H1 (cell line): ENCODE results near the gene EPHB6. TPM values are rescaled to one million over a fixed set of nuclear protein-coding genes. Genes with fewer than 3 reads are reported as not detected.

ENCODE experiments used
- KDM5A ChIP-seq: fragments of 200-600 bp; IDR thresholded peaks from 2 replicates; pipeline ENCODE4 v1.7.1; 2012; ENCODE audit warnings: mild to moderate bottlenecking, low read length, inconsistent platforms, mixed read lengths
- polyA plus RNA-seq, 7 experiments: library from polyadenylated mRNA; depleted of rRNA in 3 of 7; stranded (reverse) in 5 of 7; unstranded in 2 of 7; fragments of >200 nt in 5 of 7; fragments of 200-250 nt in 2 of 7; gene quantifications; 1 replicate in 5 of 7; 2 replicates in 1 of 7; 4 replicates in 1 of 7; pipeline versions ENCODE4 v1.2.1 to v1.2.3, GENCODE V29; 2011 to 2013; ENCODE audit warnings: missing spikeins in 2 of 7, mixed read lengths in 2 of 7
- total RNA-seq: library from RNA; stranded (reverse); fragmentation: NEBNext Ultra II Directional; extraction: Animal tissue kit (Norgen Biotek cat#: 25700); gene quantifications from 2 replicates; pipeline ENCODE4 v1.2.1, GENCODE V29; 2021
- TF ChIP-seq, protein P1 (sequence below), 3 experiments: IDR thresholded peaks; 1 replicate in 2 of 3; 2 replicates in 1 of 3; pipeline versions ENCODE4 v1.5.1 to v1.6.1; 2011; ENCODE audit warnings: low read length in 3 of 3, mild to moderate bottlenecking in 3 of 3, inconsistent platforms in 2 of 3, low read depth in 1 of 3, moderate library complexity in 1 of 3; ENCODE audit not compliant: insufficient read depth in 1 of 3; ENCODE audit errors: control extremely low read depth in 1 of 3
- TF ChIP-seq, protein P2 (sequence below): fragments of 300-600 bp; sonication (generic); IDR thresholded peaks from 2 replicates; pipeline ENCODE4 v1.7.1; 2012; ENCODE audit warnings: low read length, moderate library complexity, mild to moderate bottlenecking, inconsistent platforms; ENCODE audit not compliant: insufficient replicate concordance
- TF ChIP-seq, protein P3 (sequence below): IDR thresholded peaks from 2 replicates; pipeline ENCODE4 v1.6.1; 2012; ENCODE audit warnings: low read length, inconsistent platforms

Gene EPHB6
- total and polyA plus RNA-seq, 2 of the 8 experiments (the other 6 are each of a cell fraction or from before 2014, with no cell fraction given): 19.7 TPM

DNA sequence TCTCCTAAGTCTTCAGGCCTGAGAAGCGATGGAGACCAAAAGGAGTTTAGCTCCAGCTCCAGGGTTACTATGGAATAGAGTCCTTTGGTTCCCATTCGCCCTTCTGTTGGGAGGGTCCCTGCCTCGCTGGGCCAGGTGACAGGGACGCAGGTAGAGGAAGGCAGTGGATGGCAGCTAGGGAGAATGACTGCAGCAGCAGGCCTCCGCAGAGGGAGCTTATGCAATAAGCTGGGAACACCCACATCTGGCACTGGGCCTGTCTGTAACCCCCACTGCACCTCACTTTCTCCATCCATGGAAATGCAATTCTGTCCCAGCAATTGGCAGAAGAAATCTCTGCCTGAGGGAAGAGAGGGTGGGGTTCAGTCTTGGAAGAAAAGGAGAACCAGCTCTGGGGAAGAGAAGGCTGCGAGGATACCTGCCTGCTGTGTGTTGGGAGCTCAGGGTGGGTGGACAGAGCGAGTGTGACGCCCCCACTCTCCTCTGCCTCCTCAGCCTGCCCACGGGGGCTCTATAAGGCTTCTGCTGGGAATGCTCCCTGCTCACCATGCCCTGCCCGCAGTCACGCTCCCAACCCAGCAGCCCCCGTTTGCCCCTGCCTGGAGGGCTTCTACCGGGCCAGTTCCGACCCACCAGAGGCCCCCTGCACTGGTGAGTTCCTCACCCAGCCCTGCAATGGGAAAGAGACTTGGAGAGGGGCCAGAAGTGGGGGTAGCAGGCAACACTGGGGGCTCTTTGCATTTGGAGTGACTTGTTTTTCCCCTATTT, 10.3 kb downstream of the EPHB6 start (continued):
- TF ChIP-seq, protein P1, sequence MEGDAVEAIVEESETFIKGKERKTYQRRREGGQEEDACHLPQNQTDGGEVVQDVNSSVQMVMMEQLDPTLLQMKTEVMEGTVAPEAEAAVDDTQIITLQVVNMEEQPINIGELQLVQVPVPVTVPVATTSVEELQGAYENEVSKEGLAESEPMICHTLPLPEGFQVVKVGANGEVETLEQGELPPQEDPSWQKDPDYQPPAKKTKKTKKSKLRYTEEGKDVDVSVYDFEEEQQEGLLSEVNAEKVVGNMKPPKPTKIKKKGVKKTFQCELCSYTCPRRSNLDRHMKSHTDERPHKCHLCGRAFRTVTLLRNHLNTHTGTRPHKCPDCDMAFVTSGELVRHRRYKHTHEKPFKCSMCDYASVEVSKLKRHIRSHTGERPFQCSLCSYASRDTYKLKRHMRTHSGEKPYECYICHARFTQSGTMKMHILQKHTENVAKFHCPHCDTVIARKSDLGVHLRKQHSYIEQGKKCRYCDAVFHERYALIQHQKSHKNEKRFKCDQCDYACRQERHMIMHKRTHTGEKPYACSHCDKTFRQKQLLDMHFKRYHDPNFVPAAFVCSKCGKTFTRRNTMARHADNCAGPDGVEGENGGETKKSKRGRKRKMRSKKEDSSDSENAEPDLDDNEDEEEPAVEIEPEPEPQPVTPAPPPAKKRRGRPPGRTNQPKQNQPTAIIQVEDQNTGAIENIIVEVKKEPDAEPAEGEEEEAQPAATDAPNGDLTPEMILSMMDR (IDR thresholded peaks at IDR 0.05; ENCODE audit: control extremely low read depth in 1 of 3, insufficient read depth in 1 of 3, low read depth in 1 of 3, low read length in 3 of 3): no peak
- TF ChIP-seq, protein P2, sequence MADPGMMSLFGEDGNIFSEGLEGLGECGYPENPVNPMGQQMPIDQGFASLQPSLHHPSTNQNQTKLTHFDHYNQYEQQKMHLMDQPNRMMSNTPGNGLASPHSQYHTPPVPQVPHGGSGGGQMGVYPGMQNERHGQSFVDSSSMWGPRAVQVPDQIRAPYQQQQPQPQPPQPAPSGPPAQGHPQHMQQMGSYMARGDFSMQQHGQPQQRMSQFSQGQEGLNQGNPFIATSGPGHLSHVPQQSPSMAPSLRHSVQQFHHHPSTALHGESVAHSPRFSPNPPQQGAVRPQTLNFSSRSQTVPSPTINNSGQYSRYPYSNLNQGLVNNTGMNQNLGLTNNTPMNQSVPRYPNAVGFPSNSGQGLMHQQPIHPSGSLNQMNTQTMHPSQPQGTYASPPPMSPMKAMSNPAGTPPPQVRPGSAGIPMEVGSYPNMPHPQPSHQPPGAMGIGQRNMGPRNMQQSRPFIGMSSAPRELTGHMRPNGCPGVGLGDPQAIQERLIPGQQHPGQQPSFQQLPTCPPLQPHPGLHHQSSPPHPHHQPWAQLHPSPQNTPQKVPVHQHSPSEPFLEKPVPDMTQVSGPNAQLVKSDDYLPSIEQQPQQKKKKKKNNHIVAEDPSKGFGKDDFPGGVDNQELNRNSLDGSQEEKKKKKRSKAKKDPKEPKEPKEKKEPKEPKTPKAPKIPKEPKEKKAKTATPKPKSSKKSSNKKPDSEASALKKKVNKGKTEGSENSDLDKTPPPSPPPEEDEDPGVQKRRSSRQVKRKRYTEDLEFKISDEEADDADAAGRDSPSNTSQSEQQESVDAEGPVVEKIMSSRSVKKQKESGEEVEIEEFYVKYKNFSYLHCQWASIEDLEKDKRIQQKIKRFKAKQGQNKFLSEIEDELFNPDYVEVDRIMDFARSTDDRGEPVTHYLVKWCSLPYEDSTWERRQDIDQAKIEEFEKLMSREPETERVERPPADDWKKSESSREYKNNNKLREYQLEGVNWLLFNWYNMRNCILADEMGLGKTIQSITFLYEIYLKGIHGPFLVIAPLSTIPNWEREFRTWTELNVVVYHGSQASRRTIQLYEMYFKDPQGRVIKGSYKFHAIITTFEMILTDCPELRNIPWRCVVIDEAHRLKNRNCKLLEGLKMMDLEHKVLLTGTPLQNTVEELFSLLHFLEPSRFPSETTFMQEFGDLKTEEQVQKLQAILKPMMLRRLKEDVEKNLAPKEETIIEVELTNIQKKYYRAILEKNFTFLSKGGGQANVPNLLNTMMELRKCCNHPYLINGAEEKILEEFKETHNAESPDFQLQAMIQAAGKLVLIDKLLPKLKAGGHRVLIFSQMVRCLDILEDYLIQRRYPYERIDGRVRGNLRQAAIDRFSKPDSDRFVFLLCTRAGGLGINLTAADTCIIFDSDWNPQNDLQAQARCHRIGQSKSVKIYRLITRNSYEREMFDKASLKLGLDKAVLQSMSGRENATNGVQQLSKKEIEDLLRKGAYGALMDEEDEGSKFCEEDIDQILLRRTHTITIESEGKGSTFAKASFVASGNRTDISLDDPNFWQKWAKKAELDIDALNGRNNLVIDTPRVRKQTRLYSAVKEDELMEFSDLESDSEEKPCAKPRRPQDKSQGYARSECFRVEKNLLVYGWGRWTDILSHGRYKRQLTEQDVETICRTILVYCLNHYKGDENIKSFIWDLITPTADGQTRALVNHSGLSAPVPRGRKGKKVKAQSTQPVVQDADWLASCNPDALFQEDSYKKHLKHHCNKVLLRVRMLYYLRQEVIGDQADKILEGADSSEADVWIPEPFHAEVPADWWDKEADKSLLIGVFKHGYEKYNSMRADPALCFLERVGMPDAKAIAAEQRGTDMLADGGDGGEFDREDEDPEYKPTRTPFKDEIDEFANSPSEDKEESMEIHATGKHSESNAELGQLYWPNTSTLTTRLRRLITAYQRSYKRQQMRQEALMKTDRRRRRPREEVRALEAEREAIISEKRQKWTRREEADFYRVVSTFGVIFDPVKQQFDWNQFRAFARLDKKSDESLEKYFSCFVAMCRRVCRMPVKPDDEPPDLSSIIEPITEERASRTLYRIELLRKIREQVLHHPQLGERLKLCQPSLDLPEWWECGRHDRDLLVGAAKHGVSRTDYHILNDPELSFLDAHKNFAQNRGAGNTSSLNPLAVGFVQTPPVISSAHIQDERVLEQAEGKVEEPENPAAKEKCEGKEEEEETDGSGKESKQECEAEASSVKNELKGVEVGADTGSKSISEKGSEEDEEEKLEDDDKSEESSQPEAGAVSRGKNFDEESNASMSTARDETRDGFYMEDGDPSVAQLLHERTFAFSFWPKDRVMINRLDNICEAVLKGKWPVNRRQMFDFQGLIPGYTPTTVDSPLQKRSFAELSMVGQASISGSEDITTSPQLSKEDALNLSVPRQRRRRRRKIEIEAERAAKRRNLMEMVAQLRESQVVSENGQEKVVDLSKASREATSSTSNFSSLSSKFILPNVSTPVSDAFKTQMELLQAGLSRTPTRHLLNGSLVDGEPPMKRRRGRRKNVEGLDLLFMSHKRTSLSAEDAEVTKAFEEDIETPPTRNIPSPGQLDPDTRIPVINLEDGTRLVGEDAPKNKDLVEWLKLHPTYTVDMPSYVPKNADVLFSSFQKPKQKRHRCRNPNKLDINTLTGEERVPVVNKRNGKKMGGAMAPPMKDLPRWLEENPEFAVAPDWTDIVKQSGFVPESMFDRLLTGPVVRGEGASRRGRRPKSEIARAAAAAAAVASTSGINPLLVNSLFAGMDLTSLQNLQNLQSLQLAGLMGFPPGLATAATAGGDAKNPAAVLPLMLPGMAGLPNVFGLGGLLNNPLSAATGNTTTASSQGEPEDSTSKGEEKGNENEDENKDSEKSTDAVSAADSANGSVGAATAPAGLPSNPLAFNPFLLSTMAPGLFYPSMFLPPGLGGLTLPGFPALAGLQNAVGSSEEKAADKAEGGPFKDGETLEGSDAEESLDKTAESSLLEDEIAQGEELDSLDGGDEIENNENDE: no peak
- TF ChIP-seq, protein P3, sequence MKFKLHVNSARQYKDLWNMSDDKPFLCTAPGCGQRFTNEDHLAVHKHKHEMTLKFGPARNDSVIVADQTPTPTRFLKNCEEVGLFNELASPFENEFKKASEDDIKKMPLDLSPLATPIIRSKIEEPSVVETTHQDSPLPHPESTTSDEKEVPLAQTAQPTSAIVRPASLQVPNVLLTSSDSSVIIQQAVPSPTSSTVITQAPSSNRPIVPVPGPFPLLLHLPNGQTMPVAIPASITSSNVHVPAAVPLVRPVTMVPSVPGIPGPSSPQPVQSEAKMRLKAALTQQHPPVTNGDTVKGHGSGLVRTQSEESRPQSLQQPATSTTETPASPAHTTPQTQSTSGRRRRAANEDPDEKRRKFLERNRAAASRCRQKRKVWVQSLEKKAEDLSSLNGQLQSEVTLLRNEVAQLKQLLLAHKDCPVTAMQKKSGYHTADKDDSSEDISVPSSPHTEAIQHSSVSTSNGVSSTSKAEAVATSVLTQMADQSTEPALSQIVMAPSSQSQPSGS: no peak
- TF ChIP-seq KDM5A: no peak
- TF ChIP-seq, all 59 proteins: peak for 0
